ENCODE results near the gene SPINT4.
"Not testable (repeated sequence)": the region's sequence is repeated elsewhere in the genome, so short reads cannot be mapped to it uniquely, and the experiment has no call there.

Gene SPINT4

DNA sequence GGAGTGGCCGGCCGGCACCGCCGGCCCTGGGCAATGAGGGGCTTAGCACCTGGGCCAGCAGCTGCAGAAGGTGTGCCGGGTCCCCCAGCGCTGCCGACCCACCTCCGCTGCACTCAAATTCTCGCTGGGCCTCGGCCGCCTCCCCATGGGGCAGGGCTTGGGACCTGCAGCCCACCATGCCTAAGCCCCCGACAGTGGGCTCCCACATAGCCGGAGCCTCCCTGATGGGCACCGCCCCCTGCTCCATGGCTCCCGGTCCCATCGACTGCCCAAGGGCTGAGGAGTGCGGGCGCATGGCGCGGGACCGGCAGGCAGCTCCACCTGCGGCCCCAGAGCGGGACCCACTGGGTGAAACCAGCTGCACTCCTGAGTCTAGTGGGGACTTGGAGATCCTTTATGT is 13.8 kb downstream of the SPINT4 start:
- Histone ChIP-seq H2AFZ (ENCODE audit: low read depth, low read length) (no peak overlapping the region), H3K4me3 (ENCODE audit: low read length) (no peak overlapping the region), H3K4me1 (ENCODE audit: insufficient read depth, low read length) (no peaks in the 10 kb centered on the region), H3K36me3 (ENCODE audit: insufficient read depth, low read length) (no peaks in the 10 kb centered on the region), H3K27me3 (ENCODE audit: insufficient read depth, low read length) (no peaks in the 10 kb centered on the region), H3K9me3 (ENCODE audit: low read length) (no peaks in the 10 kb centered on the region)

- Histone ChIP-seq H3K9me3 (ENCODE audit: low read length) (no peaks in the 10 kb centered on the region), H3K27me3 (ENCODE audit: insufficient read depth, low read length) (no peaks in the 10 kb centered on the region), H2AFZ (ENCODE audit: low read depth, low read length) (no peak overlapping the region), H3K4me1 (ENCODE audit: insufficient read depth, low read length) (no peaks in the 10 kb centered on the region), H3K36me3 (ENCODE audit: insufficient read depth, low read length) (no peaks in the 10 kb centered on the region), H3K4me3 (ENCODE audit: low read length) (no peak overlapping the region)
These were observed 20.4 kb downstream of the SPINT4 start for GRCh38 chr20:45742596-45742995.

DNA sequence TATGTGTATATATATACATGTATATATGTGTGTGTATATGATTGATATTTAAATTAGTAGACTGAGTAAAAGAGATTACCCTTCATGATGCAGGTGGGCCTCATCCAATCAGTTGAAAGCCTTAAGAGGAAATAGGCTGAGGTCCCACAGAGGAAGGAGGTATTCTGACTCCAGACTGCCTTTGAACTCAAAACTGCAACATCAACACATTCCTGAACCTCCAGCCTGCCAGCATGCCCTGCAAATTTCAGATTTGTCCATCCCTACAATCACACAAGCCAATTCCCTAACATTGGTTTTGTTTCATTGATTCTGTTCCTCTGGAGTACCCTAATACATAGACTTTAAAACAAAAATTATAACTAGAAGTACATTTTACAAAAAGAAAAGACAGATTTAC is 22.9 kb downstream of the SPINT4 start:
- Histone ChIP-seq H3K36me3 (ENCODE audit: insufficient read depth, low read length) (no peaks in the 10 kb centered on the region), H3K4me3 (ENCODE audit: low read length) (no peak overlapping the region), H2AFZ (ENCODE audit: low read depth, low read length) (no peak overlapping the region), H3K9me3 (ENCODE audit: low read length) (no peaks in the 10 kb centered on the region), H3K4me1 (ENCODE audit: insufficient read depth, low read length) (no peaks in the 10 kb centered on the region), H3K27me3 (ENCODE audit: insufficient read depth, low read length) (no peaks in the 10 kb centered on the region)

DNA sequence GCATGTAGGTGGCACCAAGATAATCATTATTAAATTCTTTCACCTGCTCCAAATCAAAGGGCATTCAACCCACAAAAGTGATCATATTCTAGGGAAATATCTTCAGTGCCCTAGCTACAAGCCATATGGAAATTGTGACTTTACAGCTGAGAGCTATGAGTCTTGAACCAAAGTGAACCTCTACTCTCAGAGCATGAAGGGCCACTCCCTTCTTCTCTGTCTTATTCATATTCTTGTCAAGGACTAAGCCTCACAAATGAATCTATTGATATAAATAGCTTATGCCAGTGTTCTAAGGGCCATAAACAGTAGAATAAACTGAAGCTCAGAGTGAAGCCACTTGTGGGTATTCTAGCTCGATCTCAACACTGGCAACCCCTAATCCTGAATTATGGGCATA is 29.6 kb downstream of the SPINT4 start:
- H3K4me3 ChIP-seq (ENCODE audit: low read length) = no peak overlapping the region
- no peak overlapping the region for H2AFZ ChIP-seq (ENCODE audit: low read depth, low read length)
- H3K36me3 ChIP-seq (ENCODE audit: insufficient read depth, low read length) = no peaks in the 10 kb centered on the region
- no peaks in the 10 kb centered on the region for H3K4me1 ChIP-seq (ENCODE audit: insufficient read depth, low read length)
- no peaks in the 10 kb centered on the region for H3K9me3 ChIP-seq (ENCODE audit: low read length)
- peaks cover 2% of the 10 kb centered on the region for H3K27me3 ChIP-seq (ENCODE audit: insufficient read depth, low read length)

DNA sequence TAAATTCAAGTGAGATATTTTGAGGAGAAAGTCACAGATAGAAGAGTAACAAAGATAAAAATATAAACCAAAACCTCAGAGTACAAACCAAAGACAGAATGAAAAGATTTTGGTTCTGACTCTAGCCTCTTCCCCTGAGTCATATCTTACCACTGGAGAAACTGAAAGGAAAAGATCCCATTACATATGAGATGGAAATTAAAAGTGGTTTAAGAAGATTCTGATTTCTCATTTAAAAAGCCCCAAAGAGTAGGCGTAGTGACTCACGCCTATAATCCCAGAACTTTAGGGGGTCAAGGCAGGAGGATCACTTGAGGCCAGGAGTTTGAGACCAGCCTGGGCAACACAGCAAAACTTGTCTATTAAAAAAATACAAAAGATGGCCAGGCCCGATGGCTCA is 30.6 kb downstream of the SPINT4 start:
- Histone ChIP-seq H3K36me3 (ENCODE audit: insufficient read depth, low read length) (no peaks in the 10 kb centered on the region), H3K27me3 (ENCODE audit: insufficient read depth, low read length) (peaks cover 2% of the 10 kb centered on the region), H3K4me1 (ENCODE audit: insufficient read depth, low read length) (no peaks in the 10 kb centered on the region), H2AFZ (ENCODE audit: low read depth, low read length) (no peak overlapping the region), H3K4me3 (ENCODE audit: low read length) (no peak overlapping the region), H3K9me3 (ENCODE audit: low read length) (no peaks in the 10 kb centered on the region)

GRCh38 chr20:45758096-45758495 is 35.9 kb downstream of the SPINT4 start:
- H3K36me3 ChIP-seq (ENCODE audit: insufficient read depth, low read length) = no peaks in the 10 kb centered on the region
- no peaks in the 10 kb centered on the region for H3K27me3 ChIP-seq (ENCODE audit: insufficient read depth, low read length)
- H3K9me3 ChIP-seq (ENCODE audit: low read length) = no peaks in the 10 kb centered on the region
- no peak overlapping the region for H2AFZ ChIP-seq (ENCODE audit: low read depth, low read length)
- no peak overlapping the region for H3K4me3 ChIP-seq (ENCODE audit: low read length)
- H3K4me1 ChIP-seq (ENCODE audit: insufficient read depth, low read length) = no peaks in the 10 kb centered on the region

GRCh38 chr20:45759921-45760320 is 37.8 kb downstream of the SPINT4 start:
- not testable (repeated sequence) for H3K36me3 ChIP-seq (ENCODE audit: insufficient read depth, low read length); H3K27me3 ChIP-seq (ENCODE audit: insufficient read depth, low read length); H2AFZ ChIP-seq (ENCODE audit: low read depth, low read length); H3K4me3 ChIP-seq (ENCODE audit: low read length); H3K9me3 ChIP-seq (ENCODE audit: low read length); H3K4me1 ChIP-seq (ENCODE audit: insufficient read depth, low read length)

DNA sequence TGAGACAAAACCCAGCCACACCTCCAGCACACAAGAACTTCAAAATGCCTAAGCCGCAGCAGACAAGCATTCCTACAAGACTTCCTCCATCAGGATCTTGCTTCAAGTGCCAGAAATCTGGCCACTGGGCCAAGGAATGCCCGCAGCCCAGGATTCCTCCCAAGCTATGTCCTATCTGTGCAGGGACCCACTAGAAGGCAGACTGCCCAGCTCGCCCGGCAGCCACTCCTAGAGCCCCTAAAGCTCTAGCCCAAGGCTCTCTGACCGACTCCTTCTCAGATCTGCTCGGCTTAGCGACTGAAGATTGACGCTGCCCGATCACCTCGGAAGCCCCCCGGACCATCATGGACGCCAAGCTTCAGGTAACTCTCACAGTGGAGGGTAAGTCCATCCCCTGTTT is 39.8 kb downstream of the SPINT4 start:
- not testable (repeated sequence) for H3K4me1 ChIP-seq (ENCODE audit: insufficient read depth, low read length)

DNA sequence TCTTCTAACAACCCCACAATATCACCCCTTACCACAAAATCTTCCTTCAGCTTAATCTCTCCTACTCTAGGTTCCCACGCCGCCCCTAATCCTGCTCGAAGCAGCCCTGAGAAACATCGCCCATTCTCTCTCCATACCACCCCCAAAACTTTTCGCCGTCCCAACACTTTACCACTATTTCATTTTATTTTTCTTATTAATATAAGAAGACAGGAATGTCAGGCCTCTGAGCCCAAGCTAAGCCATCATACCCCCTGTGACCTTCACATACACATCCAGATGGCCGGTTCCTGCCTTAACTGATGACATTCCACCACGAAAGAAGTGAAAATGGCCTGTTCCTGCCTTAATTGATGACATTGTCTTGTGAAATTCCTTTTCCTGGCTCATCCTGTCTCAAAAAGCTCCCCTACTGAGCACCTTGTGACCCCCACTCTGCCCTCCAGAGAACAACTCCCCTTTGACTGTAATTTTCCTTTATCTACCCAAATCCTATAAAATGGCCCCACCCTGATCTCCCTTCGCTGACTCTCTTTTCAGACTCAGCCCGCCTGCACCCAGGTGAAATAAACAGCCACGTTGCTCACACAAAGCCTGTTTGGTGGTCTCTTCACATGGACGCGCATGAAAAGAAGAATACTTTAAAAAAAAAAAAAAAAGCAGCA is 42.6 kb downstream of the SPINT4 start:
- not testable (repeated sequence) for H3K36me3 ChIP-seq (ENCODE audit: insufficient read depth, low read length); H3K9me3 ChIP-seq (ENCODE audit: low read length); H3K4me1 ChIP-seq (ENCODE audit: insufficient read depth, low read length); H2AFZ ChIP-seq (ENCODE audit: low read depth, low read length); H3K4me3 ChIP-seq (ENCODE audit: low read length); H3K27me3 ChIP-seq (ENCODE audit: insufficient read depth, low read length)

More for the DNA sequence above, 39.8 kb downstream of the SPINT4 start:
- not testable (repeated sequence) for H2AFZ ChIP-seq (ENCODE audit: low read depth, low read length); H3K9me3 ChIP-seq (ENCODE audit: low read length); H3K4me3 ChIP-seq (ENCODE audit: low read length); H3K27me3 ChIP-seq (ENCODE audit: insufficient read depth, low read length); H3K36me3 ChIP-seq (ENCODE audit: insufficient read depth, low read length)

- Histone ChIP-seq H3K9me3 (ENCODE audit: low read length) (no peaks in the 10 kb centered on the region), H3K36me3 (ENCODE audit: insufficient read depth, low read length) (no peaks in the 10 kb centered on the region), H3K27me3 (ENCODE audit: insufficient read depth, low read length) (peaks cover 5% of the 10 kb centered on the region), H3K4me3 (ENCODE audit: low read length) (no peak overlapping the region), H3K4me1 (ENCODE audit: insufficient read depth, low read length) (no peaks in the 10 kb centered on the region), H2AFZ (ENCODE audit: low read depth, low read length) (no peak overlapping the region)
These were observed 43.2 kb downstream of the SPINT4 start for GRCh38 chr20:45765307-45765875.

DNA sequence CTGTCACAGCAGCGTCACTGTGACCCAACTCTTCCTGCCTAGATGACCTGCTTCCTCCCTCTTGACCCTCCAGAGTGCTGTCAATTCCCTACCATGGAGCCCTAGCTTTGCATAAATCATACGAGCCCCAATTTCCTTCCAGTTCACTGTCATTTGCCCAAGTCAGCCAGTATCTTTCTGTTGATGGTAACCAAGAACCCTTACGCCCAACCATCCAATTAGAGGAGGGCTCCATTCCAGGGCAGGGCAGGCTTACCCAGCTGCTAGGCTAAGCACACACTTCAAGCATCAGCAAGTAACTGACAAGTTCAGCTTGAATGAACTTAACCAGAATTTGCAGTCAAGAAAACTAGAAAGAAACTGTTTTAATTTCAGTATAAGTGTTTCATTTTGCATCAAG is 43.8 kb downstream of the SPINT4 start:
- Histone ChIP-seq H3K36me3 (ENCODE audit: insufficient read depth, low read length) (no peaks in the 10 kb centered on the region), H2AFZ (ENCODE audit: low read depth, low read length) (no peak overlapping the region), H3K4me3 (ENCODE audit: low read length) (no peak overlapping the region), H3K9me3 (ENCODE audit: low read length) (no peaks in the 10 kb centered on the region), H3K4me1 (ENCODE audit: insufficient read depth, low read length) (no peaks in the 10 kb centered on the region), H3K27me3 (ENCODE audit: insufficient read depth, low read length) (peaks cover 5% of the 10 kb centered on the region)

DNA sequence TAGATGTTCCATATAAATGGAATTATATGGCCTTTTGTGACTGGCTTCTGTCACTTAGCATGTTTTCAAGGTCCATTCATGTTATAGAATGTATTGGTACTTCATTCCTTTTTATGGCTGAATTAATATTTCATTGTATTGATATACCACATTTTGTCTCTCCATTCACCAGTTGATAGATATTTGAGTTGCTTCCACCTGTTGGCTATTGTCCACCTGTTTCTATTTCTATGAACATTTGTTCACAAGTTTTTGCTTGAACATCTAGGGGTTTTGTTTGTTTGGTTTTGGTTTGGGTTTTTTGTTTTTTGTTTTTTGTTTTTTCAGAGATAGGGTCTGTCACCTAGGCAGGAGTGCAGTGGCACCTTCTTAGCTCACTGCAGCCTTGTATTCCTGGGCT is 46.3 kb downstream of the SPINT4 start:
- Histone ChIP-seq H3K4me3 (ENCODE audit: low read length) (no peak overlapping the region), H3K4me1 (ENCODE audit: insufficient read depth, low read length) (peaks cover 3% of the 10 kb centered on the region), H3K27me3 (ENCODE audit: insufficient read depth, low read length) (peaks cover 5% of the 10 kb centered on the region), H2AFZ (ENCODE audit: low read depth, low read length) (no peak overlapping the region), H3K9me3 (ENCODE audit: low read length) (no peaks in the 10 kb centered on the region), H3K36me3 (ENCODE audit: insufficient read depth, low read length) (no peaks in the 10 kb centered on the region)

DNA sequence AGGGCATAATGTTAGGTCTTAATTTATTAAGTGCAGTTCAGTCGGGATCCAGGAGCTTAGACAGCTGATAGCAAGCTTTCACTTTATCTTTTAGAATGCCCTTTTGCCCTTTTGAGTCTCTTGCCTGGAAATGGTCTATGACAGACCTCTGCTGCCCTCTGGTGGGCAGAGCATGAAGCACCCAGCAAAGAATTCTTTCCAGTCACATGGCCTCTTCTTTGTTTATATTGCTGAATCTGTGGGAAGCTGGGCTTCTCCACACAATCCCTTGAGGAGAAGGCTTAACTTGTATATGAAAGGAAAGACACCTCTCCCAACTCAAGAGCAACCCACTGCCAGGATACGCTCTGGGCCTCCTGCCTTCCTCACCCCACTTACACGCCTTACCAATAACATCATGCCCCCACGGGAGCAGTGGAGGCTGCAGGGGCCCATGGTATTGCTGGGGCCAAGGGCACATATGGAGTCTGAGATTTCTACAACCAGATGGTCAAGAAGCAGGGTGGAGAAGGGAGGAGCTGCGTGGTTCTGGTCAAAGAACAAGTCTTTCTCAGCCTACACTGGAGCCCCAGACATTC is 49.1 kb downstream of the SPINT4 start:
- Histone ChIP-seq H2AFZ (ENCODE audit: low read depth, low read length) (peak overlapping the region; percentile 71), H3K4me3 (ENCODE audit: low read length) (no peak overlapping the region), H3K9me3 (ENCODE audit: low read length) (no peaks in the 10 kb centered on the region), H3K4me1 (ENCODE audit: insufficient read depth, low read length) (peaks cover 3% of the 10 kb centered on the region), H3K36me3 (ENCODE audit: insufficient read depth, low read length) (no peaks in the 10 kb centered on the region), H3K27me3 (ENCODE audit: insufficient read depth, low read length) (no peaks in the 10 kb centered on the region)

DNA sequence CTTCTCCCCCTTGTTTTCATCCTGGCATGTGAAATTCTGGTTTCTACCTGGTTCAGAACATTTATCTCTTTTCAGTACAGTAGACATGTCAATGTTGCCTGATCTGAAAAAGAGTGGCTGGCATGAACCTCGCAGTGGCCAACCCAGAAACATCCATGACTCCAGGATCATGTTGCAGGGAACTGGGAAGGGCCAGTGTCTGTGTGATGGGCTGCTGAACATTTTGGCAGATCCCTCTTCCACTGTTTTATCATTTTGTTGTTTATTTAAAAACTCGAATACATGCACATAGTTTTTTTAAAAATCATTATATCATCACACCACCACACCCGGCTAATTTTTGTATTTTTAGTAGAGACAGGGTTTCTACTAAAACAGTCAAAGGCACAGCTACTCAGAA is 50.5 kb downstream of the SPINT4 start:
- no peaks in the 10 kb centered on the region for H3K9me3 ChIP-seq (ENCODE audit: low read length)
- no peak overlapping the region for H2AFZ ChIP-seq (ENCODE audit: low read depth, low read length)
- peaks cover 3% of the 10 kb centered on the region for H3K4me1 ChIP-seq (ENCODE audit: insufficient read depth, low read length)
- no peak overlapping the region for H3K4me3 ChIP-seq (ENCODE audit: low read length)
- no peaks in the 10 kb centered on the region for H3K36me3 ChIP-seq (ENCODE audit: insufficient read depth, low read length)
- H3K27me3 ChIP-seq (ENCODE audit: insufficient read depth, low read length) = no peaks in the 10 kb centered on the region

Data from neuron (in vitro differentiated cells).